H1 (cell line): Measurements from ENCODE around the gene LRRC32.

Source experiments
- CHD7 ChIP-seq: fragments of 300-600 bp; sonication (generic); IDR thresholded peaks from 2 replicates; pipeline ENCODE4 v1.7.1; 2012; ENCODE audit warnings: low read length, moderate library complexity, mild to moderate bottlenecking, inconsistent platforms; ENCODE audit not compliant: insufficient replicate concordance
- EGR1 ChIP-seq: IDR thresholded peaks from 2 replicates; pipeline ENCODE4 v1.6.1; 2011; ENCODE audit warnings: low read depth, low read length, borderline replicate concordance
- HDAC2 ChIP-seq, 2 experiments: fragments of 300-600 bp in 1 of 2; sonication (generic) in 1 of 2; IDR thresholded peaks; 2 replicates each; pipeline ENCODE4 v1.6.1; 2011 to 2012; ENCODE audit warnings: low read depth in 2 of 2, low read length in 2 of 2, mild to moderate bottlenecking in 2 of 2, moderate library complexity in 2 of 2, borderline replicate concordance in 1 of 2, inconsistent platforms in 1 of 2
- POLR2AphosphoS5 ChIP-seq: IDR thresholded peaks from 2 replicates; pipeline ENCODE4 v1.6.1; 2011; ENCODE audit warnings: low read depth, low read length
- RFX5 ChIP-seq: IDR thresholded peaks from 2 replicates; pipeline ENCODE4 v1.6.1; 2011; ENCODE audit warnings: low read depth, low read length, improper control_type of control experiment, borderline replicate concordance

DNA sequence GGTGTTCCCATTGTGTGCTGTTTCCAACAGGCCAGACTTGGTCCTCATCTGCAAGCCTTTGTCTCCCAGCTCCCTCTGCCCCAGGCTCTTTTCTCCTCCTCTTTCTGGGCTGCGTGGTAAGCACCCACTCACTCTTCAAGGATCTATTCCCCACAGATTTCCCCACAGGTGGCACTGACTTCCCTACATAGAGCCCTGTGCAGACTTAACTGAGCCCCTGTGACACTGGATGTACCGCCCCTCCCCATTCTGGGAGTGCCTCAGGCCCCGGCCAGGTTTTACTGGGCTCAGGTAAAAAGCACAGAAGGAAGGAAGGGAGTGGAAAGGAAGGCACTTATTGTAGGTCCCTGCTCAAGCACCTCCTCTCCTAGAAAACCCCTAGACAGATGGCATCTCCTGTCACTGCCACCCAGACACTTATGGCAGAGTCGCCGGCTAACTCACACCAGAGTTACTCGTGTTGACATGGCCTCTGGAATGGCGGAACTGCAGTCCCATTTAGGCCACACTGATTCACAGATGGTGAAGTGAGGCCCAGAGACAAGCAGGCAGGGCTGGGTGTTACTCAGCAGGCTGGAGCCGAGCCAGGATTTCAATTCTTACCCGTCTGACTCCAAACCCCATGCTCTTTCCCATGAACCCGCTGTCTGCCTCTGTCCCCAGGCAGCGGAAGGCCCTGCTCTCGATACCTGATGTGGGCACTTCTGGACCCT lies 47.2 kb downstream of the LRRC32 start:
- TF ChIP-seq CHD7 (no peak), RFX5 (no peak), HDAC2 (IDR thresholded peaks at IDR 0.05; ENCODE audit: borderline replicate concordance in 1 of 2, low read depth in 2 of 2, low read length in 2 of 2) (no peak), POLR2AphosphoS5 (no peak), EGR1 (no peak)
